Amygdala (tissue), 56 donors: ENCODE data around the gene PER1.

ENCODE experiments used
- DNase-seq, 56 donors: peaks; one replicate each; lab custom pipeline; 2025; lab: John Stamatoyannopoulos, UW

The PER1 gene

GRCh38 chr17:8142158-8142886 lies 9.9 kb downstream of the PER1 start:
- DNase-seq: no peak

- DNase-seq: no peak
Observed at GRCh38 chr17:8141741-8142140, 10.5 kb downstream of the PER1 start.

GRCh38 chr17:8141045-8141444 lies 11.2 kb downstream of the PER1 start:
- no peak for DNase-seq

- no peak for DNase-seq
Observed at GRCh38 chr17:8140065-8141029, 11.9 kb downstream of the PER1 start.

GRCh38 chr17:8138672-8139371 lies 13.4 kb downstream of the PER1 start:
- peak in 55 of 56 donors; percentile 59 to 97 (median 88) for DNase-seq

- no peak for DNase-seq
Observed at GRCh38 chr17:8138374-8138671, 13.9 kb downstream of the PER1 start.

- no peak for DNase-seq
Observed at GRCh38 chr17:8137645-8138373, 14.4 kb downstream of the PER1 start.

GRCh38 chr17:8133941-8134340 lies 18.3 kb downstream of the PER1 start:
- DNase-seq: no peak

- DNase-seq: no peak
Observed at GRCh38 chr17:8133399-8133798, 18.8 kb downstream of the PER1 start.

GRCh38 chr17:8131844-8132441 lies 20.3 kb downstream of the PER1 start:
- no peak for DNase-seq

GRCh38 chr17:8128125-8128784 lies 23.9 kb downstream of the PER1 start:
- DNase-seq: no peak

- DNase-seq: peak in 15 of 56 donors; percentile 10 to 68 (median 35)
Observed at GRCh38 chr17:8126491-8127066, 25.6 kb downstream of the PER1 start.

GRCh38 chr17:8125947-8126490 lies 26.2 kb downstream of the PER1 start:
- DNase-seq: peak in 4 of 56 donors; percentile 52 to 68 (median 60)

GRCh38 chr17:8125154-8125946 lies 26.9 kb downstream of the PER1 start:
- peak in 52 of 56 donors; percentile 26 to 92 (median 69) for DNase-seq

- DNase-seq: peak in 6 of 56 donors; percentile 4 to 34 (median 20)
Observed at GRCh38 chr17:8124350-8125153, 27.7 kb downstream of the PER1 start.

- DNase-seq: no peak
Observed at GRCh38 chr17:8123695-8124349, 28.4 kb downstream of the PER1 start, which contains the start of gene HES7. TSS of gene HES7 (minus strand) at chr17:8124106. CDS start at chr17:8124084, 22 bp downstream.
